Fibroblast of upper back skin (primary cell): ENCODE data around the gene ATP6V0C.
"Not testable (repeated sequence)": the region's sequence is repeated elsewhere in the genome, so short reads cannot be mapped to it uniquely, and the experiment has no call there.

ENCODE experiments used
- DNase-seq: peaks from one replicate; pipeline ENCODE4 v3.0.0-alpha.2; 2013

Gene ATP6V0C

DNA sequence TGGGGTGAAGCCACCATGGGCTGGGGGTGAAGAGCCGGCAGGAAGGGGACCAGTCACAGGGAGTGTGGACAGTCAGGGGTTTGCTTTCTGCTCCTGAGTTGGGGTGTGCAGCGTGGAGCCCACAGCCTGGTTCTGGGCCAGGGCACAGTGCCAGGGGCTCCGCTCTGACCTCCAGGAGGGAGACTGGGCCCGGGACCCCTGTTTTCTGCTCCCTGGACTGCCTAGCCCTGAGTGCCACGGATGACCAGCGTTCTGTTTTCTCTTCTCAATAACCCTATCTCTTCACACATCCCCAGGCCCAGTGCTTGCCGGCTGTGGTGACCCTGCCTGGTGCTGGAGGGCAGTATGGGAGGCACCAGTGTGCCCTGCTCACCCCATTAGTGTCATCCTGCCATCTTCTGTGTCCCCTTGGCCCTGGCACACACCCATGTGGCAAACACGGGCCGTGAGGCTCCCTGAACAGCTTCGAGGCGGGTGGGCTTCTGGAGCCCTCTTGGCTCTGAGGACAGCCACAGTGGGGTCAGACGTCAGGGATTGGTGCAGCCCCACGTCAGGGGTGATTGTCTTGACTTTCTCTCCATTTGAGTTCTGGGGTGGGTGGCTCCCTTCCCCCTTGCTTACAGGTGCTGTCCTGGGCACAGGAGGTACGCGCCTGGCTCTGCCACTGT, 16.3 kb downstream of the ATP6V0C start:
- no peak for DNase-seq

DNA sequence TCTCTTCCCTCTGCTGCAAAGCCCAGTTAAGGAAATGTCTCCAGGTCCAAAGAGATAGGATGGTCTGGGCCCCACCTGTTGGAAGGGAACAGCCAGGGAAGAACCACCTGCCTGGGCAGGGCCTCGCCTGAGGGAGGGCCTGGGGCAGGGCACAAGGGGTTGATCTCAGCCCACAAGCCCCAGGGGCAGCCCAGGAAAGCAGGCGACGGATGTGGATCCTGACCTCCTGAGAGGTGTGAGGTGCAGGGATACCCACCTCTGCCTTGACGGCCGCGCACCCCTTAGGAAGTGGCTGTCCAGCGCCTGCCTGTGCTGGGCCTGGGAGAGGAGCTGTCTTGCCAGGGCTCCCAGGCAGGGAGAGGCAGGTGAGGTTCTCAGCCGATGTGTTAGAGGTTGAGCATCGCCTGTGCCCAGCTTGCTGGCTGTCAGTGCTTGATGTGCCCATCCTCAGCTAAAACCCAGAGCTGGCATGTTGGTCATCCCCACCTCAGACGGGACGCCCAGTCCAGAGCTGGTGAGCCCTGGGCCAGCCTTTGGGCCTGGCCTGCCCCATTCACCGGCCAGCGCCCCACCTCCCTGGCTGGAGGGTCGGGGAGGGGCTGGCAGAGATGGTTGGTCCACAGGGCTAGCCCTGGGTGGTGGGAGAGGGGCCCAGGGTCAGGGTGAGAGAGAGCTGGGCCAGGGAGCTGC, 17.0 kb downstream of the ATP6V0C start:
- DNase-seq, result no peak

DNA sequence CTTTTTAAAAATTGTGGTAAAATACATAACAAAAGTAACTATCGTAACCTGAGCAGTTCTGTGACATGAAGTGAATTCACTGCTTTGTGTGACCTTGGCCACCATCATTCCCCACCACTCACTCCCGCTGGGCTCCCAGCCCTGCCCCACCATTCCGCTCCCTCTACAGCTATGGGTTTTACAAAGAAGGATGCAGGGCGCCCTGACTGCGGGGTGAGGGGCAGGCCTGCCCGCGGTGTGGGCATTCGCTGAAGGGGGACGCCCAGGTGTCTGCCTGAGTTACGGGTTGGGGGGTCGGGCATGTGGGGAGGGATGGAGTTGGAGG, 17.6 kb downstream of the ATP6V0C start, which contains the start of gene CEMP1:
Gene CEMP1, minus strand, starts transcription at position 38 of the 325 bp plus-strand sequence. CDS start 335 bp downstream, outside the sequence.
- no peak for DNase-seq

DNA sequence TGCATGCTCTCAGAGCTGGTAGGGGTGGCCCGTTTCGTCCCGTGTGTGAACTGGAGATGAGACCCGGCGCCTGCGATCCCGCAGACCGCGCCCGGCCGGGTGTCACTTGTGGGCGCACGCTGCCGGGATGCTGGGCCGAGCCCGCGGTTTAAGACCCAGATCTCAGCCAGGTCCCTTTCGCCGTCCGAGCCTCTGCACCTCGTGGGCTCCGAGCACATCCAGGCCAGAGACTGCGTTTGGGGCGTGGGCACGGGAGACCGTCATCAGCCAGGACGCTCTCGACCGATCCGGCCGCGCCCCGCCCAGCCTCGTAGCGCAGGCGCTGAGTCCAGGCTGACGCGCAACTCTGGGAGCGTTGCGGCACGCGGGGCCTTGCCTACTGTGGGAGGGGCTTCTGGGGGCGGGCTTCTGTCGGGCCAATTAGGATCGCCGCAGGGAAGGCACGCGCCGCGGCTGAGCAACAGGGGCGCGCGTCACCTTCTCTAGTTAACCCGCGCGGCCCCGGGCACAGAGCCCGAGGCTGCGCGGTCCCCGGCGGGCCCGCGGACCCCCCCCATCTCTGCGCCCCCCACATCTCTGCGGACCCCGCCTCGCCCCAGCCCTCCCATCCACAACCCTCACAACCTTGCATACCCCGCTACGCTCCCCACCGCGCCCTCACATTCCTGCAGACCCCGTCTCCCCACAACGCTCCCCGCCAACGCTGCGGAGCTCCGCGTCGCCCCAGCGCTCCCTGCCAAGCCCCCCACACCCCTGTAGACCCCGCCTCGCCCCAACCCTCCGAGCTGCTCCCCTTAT, 18.1 kb downstream of the ATP6V0C start:
- DNase-seq, result peak; percentile 97

DNA sequence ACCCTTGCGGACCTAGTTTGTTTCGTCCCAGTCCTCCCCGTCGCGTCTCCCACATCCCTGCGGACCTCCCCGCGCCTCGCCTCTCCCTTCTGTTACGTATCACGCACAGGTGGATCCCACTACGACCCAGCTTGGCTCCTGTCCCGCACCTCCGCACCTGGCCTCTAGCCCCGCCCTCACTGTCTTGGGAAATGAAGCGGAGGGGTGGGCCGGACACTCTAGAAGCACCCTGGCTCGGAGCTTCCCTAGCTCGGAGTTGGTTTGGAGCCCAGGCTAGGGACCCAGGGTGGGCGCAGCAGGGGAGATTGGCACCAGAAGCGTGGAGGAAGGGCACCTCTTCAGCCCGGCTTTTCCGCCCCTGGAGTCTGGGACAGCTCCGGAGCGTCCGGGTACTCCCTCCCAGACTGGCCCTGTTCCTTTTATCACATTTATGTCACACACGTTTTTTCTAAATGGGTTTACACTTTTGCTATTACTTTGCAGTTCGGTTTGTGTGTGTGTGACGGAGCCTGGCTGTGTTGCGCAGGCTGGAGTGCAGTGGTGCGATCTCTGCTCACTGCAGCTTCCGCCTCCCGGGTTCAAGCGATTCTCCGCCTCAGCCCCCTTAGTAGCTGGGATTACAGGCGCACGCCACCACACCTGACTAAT, 18.9 kb downstream of the ATP6V0C start:
- peak; percentile 24 for DNase-seq

DNA sequence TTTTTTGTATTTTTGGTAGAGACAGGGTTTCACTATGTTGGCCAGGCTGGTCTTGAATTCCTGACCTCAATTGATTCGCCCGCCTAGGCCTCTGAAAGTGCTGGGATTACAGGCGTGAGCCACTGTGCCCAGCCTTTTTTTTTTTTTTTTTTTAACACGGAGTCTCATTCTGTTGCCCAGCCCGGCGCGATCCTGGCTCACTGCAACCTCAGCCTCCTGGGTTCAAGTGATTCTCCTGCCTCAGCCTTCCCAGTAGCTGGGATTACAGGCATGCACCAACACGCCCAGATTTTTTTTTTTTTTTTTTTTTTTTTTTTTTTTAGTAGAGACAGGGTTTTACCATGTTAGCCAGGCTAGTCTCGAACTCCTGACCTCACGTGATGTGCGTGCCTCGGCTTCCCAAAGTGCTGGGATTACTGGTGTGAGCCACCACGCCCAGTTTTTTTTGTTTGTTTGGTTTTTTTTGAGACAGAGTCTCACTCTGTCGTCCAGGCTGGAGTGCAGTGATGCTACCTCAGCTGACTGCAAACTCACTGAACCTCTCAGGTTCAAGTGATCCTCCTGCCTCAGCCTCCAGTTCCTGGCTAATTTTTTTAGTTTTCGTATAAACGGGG, 19.5 kb downstream of the ATP6V0C start:
- DNase-seq, result not testable (repeated sequence)

DNA sequence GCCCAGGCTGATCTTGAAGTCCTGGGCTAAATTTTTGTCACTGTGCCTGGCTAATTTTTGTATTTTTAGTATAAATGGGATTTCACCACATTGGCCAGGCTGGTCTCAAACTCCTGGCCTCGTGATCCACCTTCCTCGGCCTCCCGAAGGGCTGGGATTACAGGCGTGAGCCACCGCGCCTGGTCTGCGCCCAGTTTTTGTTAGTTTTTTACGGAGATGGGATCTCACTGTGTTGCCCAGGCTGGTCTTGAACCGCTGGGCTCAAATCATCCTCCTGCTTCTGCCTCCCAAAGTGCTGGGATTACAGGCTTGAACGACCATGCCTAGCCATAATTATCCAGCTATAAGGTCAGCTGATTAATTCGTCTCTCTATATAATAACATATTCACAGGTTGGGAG, 20.2 kb downstream of the ATP6V0C start:
- DNase-seq, result no peak

DNA sequence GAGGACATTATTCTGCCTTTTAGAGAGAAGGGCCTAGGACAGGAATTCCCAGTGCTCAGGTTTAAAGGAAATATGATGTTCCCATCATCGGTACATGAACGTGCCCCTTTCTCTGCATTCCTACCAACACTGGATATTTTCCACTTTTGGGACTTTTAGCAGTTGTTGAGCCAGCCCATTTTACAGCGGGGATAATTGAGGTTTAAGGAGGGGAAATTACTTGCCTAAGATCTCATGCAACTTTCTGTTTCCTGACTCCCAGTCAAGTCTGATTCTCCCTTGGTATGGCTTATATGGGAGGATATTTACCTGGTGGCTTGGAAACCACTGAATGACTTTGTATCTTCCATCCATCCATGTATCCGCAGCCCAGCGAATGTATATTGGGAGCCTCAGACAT, 20.6 kb downstream of the ATP6V0C start:
- not testable (repeated sequence) for DNase-seq

DNA sequence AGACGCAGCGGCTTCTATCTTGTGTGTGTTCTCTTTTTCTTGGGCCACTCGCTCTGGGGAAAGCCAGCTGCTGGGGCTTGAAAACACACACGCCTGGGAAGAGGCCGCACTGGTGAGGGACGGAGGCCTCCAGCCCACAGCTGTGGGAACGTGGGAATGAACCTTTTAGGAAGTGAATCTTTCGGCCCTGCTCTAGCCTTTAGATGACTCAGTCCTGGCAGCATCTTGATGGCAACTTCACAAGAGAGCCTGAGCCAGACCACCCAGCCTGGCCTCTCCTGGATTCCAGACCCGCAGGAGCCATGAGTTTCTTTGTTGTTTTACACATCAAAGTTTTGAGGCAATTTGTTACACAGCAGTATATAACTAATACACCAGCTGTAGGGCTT, 21.9 kb downstream of the ATP6V0C start:
- peak; percentile 73 for DNase-seq

DNA sequence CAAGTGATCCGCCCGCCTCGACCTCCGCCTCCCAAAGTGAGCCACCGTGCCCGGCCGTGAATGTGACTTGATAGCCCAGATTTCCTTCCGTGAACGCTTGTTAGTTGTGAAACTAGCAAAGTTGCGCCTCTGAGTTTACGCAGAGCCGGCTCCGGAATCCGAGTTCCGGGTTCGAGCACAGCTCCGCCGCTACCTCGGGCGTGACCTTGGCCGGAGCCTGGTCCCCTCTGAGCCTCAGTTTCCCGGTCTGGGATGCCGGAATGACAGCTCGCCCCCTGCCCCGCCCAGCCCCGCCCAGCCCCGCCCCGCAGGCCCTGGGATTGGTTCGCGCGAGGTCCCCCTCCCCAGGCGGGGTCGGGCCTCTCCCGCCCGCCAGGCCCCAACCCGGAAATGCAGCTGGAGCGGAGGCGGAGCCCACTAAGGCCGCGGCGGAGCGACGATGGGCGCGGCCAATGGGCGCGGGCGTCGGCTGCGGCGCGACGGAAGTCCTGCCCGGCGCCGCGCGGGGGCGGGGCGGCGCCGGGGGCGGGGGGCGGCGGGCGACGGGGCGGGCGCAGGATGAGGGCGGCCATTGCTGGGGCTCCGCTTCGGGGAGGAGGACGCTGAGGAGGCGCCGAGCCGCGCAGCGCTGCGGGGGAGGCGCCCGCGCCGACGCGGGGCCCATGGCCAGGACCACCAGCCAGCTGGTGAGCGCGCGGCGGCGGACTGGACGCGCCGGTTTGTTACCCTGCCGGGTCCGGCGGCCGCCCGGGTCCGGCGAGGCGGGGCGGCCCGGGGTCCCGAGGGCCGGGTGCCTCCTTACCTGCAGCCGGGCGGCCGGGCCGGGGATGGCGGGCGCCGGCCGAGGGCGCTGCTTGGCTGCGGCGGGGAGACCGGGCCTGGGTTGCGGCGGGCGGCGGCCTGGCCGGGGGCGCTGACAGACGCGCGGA, 24.0 kb downstream of the ATP6V0C start, which contains the start of gene PDPK1:
Gene PDPK1, plus strand, starts transcription at position 571 of the 929 bp plus-strand sequence. Its CDS starts 92 bp downstream, at position 663.
- DNase-seq, result peak; percentile 94

DNA sequence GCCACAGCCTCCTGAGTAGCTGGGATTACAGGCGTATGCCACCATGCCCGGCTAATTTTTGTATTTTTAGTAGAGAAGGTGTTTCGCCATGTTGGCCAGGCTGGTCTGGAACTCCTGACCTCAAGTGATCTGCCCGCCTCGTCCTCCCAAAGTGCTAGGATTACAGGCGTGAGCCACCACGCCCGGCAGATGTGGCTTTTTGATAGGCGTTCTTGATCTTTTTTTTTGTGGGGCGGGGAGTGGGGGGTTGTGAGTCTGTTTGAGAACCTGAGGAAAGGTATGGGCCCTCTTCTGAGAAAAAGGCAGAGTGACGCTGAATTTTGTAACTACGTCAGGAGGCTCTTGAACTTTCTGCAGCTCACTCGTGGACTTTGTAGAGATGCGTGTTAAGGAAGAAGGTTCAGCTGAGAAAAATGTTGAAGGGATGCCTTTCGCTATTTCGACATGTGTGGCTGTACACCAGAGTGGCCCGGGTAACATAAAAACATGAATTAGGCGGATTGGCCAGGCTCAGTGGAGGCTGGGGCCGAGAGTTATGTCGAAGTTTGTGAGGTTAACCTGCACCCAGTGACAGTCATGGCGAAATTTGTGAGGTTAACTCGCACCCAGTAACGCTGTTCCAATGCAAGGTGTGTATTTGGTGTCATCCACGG, 25.6 kb downstream of the ATP6V0C start:
- DNase-seq, result not testable (repeated sequence)

DNA sequence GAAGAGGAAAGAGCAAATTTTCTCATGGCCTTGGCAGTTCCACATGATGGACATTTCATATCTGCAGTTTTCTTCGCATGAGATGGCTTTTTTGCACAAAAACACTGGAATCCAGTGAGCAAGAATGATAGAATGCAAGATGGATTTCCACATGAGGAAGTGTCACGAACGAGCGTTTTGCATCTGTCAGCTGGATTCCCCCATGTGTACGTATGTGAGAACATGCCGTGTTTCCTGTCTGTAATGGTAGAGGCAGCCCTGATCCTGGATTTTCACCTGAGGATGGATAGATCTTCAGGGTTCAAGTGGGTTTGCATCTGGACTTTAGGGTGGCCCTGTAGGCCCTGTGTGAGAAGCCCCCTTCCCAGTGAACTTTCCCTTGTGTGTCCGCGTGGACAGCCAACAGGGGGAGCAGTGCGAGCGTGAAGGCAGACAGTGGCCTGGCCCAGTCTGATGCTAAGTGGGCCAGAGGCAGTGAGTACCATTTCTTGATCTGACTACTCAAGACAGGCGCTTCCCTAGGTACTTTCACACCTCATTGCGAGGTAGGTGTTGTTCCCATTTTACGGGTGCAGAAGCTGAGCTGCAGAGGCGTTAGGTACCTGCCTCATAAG, 26.2 kb downstream of the ATP6V0C start:
- peak; percentile 22 for DNase-seq

DNA sequence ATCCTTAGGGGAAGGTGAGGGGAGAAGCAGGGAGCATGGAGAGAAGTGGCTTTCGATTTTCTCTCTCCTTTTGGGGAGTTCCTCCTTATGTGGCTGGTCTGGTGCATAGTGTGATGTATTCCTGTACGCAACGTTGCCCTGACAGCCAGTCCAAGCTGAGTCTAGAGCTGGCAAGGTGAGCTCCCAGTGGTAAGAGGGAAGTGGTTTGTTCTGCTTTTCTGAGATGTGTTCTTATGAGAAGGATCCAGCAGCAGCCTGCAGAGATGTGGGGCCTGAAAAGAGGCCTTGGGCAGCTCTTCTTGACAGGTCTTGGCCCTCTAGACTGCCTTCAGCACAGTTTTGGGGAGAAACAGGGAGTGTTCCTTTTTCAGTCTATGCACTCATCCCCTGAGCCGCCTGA, 27.2 kb downstream of the ATP6V0C start:
- not testable (repeated sequence) for DNase-seq

DNA sequence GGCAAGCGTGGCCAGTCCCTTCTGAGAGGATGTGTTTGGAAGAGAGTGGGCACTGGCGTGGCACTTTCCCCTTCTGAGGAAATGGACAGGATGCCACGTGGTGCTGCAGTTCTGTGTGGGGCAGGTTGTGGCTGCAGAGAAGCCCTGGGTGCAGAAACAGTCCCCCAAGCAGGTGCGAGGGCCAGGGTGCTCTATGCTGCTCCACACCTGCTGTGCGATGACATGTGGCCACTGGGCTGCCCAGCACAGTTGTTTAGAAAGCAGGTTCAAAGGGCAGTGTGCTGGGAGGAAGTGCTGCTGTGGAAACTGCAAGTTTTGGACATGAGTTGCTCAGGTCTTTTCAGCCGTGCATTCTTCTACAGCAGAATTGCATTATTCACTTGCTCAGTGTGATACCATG, 27.7 kb downstream of the ATP6V0C start:
- DNase-seq, result not testable (repeated sequence)

DNA sequence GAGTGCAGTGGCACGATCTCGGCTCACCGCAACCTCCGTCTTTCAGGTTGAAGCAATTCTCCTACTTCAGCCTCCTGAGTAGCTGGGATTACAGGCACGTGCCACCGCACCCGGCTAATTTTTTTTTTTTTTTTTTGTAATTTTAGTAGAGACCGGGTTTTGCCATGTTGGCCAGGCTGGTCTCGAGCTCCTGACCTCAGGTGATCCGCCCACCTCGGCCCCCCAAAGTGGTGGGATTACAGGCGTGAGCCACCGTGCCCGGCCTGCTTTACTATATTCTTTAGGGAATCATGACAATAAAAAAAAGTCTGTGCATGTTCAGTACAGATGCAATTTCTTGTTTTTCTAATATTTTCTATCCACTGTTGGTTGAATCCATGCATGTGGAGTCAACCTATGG, 30.0 kb downstream of the ATP6V0C start:
- DNase-seq, result not testable (repeated sequence)

DNA sequence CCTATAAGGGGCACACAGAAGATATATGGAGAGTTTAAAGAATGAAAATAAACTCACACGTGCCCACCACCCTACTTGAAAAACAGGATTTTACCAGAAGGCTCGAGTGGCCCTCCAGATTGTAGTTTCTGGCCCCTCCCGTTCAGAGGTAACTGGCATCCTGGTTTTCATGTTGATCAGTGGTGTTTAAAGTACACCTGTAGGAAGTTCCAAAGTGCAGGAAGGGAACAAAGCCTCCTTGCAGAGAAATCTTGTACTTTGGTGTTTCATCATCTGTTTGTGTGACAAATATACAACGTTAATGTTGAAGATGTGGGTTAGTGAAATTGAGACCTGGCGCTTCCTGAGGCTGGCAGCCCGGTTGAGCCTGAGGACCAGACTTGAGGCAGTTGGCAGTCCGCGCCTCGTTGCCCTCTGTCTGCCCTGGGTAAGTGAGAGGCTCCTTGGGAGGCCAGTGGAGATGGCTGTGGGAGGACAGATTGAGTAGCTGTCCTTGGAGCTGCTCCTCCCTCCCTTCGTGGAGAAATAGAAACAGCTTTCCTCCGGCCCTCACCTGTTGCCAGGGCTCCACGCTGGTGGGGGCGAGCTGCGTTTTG, 36.6 kb downstream of the ATP6V0C start:
- not testable (repeated sequence) for DNase-seq

DNA sequence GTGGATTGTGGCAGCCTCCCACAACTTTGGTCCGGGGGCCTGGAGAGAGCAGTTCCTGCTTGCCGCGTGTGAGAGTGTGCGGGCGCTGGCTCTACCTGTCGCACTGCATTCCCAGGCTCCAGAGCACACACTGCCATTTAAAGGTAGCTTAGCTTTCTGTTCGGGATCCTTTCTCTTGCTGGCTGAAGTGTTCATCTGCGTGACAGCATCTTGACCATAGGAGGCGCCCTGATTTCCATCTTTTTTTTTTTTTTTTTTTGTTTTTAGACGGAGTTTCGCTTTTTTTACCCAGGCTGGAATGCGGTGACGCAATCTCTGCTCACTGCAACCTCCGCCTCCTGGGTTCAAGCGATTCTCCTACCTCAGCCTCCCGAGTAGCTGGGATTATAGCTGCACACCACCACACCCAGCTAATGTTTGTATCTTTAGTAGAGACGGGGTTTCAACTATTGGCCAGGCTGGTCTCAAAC, 37.7 kb downstream of the ATP6V0C start:
- peak; percentile 32 for DNase-seq

DNA sequence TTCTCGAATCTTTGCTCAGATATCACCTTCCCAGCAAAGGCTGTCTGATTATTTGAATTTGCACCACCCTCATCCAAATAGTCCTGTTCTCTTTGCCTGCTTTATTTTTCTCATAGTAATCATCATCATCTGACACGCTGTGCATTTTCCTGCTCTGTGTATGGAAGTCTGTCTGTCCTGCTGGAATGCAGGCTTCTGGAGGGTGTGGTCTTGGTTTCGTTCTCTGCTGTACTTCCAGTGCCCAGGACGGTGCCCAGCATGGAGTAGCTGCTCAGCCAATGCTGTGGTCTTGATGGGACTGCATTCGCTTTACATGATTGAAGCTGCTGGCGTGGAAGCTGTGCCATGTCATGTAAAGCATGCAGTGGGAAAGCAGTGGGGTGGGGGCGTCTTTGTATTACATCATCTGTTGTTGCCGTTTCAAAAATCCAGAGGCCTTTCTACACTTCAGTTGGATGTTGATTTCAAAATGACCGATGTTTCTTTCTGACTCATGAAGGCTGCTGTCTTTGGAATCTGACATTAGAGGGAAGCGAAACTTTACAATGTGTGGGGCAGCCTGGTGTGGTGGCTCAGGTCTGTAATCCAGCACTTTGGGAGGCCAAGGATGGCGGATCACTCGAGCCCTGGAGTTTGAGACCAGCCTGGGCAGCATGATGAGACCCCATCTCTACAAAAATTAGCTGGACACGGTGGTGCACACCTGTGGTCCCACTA, 41.1 kb downstream of the ATP6V0C start:
- not testable (repeated sequence) for DNase-seq

DNA sequence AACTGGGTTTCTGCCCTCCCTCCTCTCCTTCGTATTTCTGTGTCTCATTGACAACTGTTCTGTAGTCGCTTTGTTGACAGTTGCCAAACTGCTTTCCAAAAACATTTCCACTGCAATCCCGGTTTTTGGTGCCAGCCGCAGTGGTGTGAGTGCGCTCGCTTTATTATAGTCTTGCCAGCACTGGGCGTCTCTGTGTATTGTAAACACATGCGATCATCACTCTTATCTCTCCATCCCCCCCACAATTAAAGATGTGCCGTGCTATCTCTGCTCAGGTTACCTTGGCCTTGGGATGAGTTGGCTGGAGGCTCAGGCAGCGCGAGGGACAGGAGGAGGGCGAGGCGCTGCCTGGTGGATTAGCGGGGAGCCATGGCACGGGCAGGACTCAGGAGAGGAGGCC, 43.4 kb downstream of the ATP6V0C start:
- DNase-seq, result not testable (repeated sequence)
